Duodenal mucosa (tissue), 2 donors: ENCODE data around the gene FMNL3.
A peak's percentile ranks its signal among the peaks of the same experiment; 100 is the strongest.

Experiments
- H3K27ac ChIP-seq: one replicate; pipeline ENCODE4 v1.7.0; 2013; ENCODE audit warnings: low read depth, low read length
- H3K27me3 ChIP-seq, 2 donors: one replicate each; pipeline ENCODE4 v1.7.0; 2013; ENCODE audit warnings: low read length in 2 of 2, control low read depth in 1 of 2; ENCODE audit not compliant: insufficient read depth in 2 of 2, control insufficient read depth in 1 of 2
- H3K36me3 ChIP-seq, 2 donors: one replicate each; pipeline ENCODE4 v1.7.0; 2013; ENCODE audit warnings: low read length in 2 of 2, control low read depth in 1 of 2; ENCODE audit not compliant: insufficient read depth in 2 of 2, control insufficient read depth in 1 of 2
- H3K4me1 ChIP-seq, 2 donors: one replicate each; pipeline ENCODE4 v1.7.0; 2013; ENCODE audit warnings: low read length in 2 of 2, control low read depth in 1 of 2; ENCODE audit not compliant: insufficient read depth in 2 of 2, control insufficient read depth in 1 of 2
- H3K4me3 ChIP-seq, 2 donors: one replicate each; pipeline ENCODE4 v1.7.0; 2013; ENCODE audit warnings: low read length in 2 of 2, low read depth in 1 of 2
- H3K9ac ChIP-seq, 2 donors: one replicate each; pipeline ENCODE4 v1.7.0; 2013; ENCODE audit warnings: low read length in 2 of 2, low read depth in 1 of 2
- H3K9me3 ChIP-seq, 2 donors: one replicate each; pipeline ENCODE4 v1.7.0; 2013; ENCODE audit warnings: low read length in 2 of 2, control low read depth in 1 of 2; ENCODE audit not compliant: control insufficient read depth in 1 of 2

FMNL3 gene

DNA sequence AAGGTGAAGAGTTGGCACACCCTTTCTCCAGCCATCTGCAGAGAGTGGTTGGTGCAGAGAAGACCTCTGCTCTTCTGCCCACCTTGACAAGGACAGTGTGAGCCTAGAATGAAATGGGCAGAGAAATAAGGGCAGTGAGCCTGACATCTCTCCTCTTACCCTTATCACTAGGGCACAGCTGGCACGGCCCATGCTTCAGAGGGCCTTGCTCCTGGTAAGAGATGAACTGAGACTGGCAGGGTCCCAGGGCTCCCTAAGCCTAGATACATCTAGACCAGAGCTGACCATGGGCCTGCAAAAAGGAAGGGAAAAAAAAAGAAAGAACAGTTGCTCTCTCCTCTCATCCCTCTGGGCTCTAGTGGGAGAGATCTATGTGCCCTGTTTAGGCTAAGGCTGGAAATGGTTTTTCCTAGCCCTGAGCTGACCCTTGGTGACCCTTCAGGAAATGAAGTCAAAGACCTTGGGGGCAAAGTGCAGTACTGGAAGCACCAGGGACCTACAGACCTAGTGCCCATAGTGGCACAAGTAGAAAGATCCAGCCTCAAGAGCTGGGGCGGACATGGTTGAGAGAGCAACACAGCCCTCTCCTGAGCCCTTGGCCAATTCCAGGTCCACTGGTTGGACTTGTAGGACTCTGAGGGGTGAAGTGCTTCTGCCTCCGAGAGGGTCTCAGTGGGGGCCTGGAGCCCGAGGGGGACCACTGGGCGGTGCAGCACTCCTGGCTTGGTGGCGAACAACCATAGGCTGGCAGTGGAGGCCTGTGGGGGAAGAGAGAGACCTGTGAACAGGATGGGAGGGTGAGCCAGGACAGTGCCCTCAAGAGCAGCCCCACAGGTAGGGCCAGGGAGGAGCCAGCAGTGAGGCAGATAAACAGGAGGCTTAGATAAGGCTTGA, 61.8 kb downstream of the FMNL3 start:
- H3K9ac ChIP-seq = no peak overlapping the region
- H3K27ac ChIP-seq = no peak overlapping the region
- H3K27me3 ChIP-seq = no peaks in the 10 kb centered on the region
- peaks cover 7 to 56% of the 10 kb centered on the region in 2 donors for H3K36me3 ChIP-seq
- H3K4me3 ChIP-seq = no peak overlapping the region
- H3K4me1 ChIP-seq = peaks cover 28 to 29% of the 10 kb centered on the region in 2 donors
- no peaks in the 10 kb centered on the region for H3K9me3 ChIP-seq

DNA sequence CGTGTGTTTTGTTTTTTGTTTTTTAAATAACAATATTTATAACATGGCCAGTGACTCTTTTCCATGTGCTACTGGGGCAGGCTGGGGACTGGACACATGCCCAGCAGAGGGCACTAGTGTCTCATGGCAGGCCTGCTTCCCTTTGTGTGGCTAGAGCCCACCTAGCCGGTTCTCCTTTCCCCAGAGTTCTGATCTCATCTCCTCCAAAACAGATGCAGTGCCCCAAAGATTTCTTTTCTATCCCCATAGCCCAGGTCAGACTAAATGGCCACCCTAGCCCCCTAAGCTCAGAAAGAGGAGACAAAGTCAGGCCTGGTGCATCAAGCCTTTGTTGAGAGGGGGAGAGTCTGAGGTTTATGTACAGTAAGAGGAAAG, 62.6 kb downstream of the FMNL3 start:
- no peak overlapping the region for H3K4me3 ChIP-seq
- no peaks in the 10 kb centered on the region for H3K9me3 ChIP-seq
- no peak overlapping the region for H3K27ac ChIP-seq
- H3K27me3 ChIP-seq = no peaks in the 10 kb centered on the region
- H3K9ac ChIP-seq = no peak overlapping the region
- H3K36me3 ChIP-seq = peaks cover 7 to 52% of the 10 kb centered on the region in 2 donors
- peaks cover 28 to 29% of the 10 kb centered on the region in 2 donors for H3K4me1 ChIP-seq

DNA sequence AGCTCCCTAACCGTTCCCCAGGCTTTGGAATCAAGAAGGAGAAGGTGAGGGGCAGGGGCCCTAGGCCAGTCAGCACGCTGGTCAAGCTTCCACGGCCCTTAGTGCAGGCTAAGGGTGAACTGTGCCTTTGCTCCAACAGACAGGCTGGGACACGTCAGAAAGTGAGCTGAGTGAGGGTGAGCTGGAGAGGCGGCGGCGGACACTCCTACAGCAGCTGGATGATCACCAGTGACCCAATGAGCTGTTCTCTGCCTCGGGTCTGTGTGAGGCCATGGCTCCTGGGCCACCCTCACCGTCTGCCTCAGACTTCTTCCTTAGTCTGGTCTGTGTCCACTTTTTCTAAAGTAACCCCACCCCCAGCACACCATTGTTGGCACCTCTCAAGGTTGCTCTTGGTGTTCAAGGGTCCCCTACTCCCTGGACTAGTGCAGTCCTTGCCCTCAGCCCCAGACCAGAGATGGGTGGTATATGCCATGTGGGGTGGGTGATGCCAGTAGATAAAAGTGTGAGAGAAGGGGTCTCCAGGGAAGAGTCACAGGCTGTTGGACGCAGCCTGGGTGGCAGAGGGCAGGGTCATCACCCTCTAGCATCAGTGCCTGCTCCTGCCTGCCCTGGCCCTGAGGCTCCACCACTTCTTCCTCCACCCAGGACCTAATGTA, 63.1 kb downstream of the FMNL3 start:
- Histone ChIP-seq H3K27ac (no peak overlapping the region), H3K4me1 (peaks cover 28 to 29% of the 10 kb centered on the region in 2 donors), H3K36me3 (peaks cover 7 to 49% of the 10 kb centered on the region in 2 donors), H3K27me3 (no peaks in the 10 kb centered on the region), H3K9me3 (no peaks in the 10 kb centered on the region), H3K9ac (no peak overlapping the region), H3K4me3 (no peak overlapping the region)

DNA sequence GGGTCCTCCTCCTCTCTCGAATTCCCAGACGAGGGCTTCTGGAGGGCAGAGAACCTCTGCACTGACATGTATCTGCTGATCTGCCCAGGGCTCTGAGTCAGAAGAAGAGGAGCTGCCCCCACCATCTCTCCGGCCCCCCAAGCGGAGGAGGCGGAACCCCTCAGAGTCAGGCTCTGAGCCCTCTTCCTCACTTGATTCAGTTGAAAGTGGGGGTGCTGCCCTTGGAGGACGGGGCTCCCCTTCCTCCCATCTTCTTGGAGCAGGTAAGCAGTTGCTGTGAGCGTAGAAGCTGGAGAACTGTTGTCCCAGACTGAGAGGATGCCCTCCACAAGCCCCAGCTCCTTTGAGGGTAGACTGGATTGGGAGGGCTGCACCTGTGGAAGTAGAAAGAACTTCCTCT, 64.1 kb downstream of the FMNL3 start:
- Histone ChIP-seq H3K9me3 (no peaks in the 10 kb centered on the region), H3K9ac (no peak overlapping the region), H3K4me1 (peaks cover 21 to 22% of the 10 kb centered on the region in 2 donors), H3K27me3 (no peaks in the 10 kb centered on the region), H3K36me3 (peaks cover 7 to 39% of the 10 kb centered on the region in 2 donors), H3K4me3 (no peak overlapping the region), H3K27ac (no peak overlapping the region)

DNA sequence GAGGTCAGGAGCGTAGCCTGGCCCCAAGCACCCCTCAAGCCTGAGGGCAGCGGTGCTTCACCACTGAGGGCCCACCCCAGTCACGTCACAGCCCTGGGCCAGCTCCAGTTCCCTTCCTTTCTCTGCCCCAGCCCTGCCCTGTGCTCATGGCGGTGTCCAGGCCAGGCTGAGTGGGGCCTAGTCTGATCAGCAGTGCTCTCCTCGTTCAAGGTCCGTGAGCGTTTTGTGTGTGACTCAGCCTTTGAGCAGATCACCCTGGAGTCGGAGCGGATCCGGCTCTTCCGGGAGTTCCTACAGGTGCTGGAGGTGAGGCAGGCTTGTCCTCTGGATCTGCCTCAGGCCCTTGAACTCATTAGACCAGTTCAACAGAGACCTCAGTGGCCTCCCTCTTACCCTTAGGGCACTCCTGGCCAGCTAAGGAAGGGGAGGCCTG, 64.8 kb downstream of the FMNL3 start:
- H3K4me3 ChIP-seq = no peak overlapping the region
- H3K27ac ChIP-seq = peak overlapping the region; percentile 79
- H3K27me3 ChIP-seq = no peaks in the 10 kb centered on the region
- no peaks in the 10 kb centered on the region for H3K9me3 ChIP-seq
- peaks cover 7 to 39% of the 10 kb centered on the region in 2 donors for H3K36me3 ChIP-seq
- H3K9ac ChIP-seq = peak overlapping the region; percentile 52 to 54
- H3K4me1 ChIP-seq = peaks cover 19 to 22% of the 10 kb centered on the region in 2 donors

DNA sequence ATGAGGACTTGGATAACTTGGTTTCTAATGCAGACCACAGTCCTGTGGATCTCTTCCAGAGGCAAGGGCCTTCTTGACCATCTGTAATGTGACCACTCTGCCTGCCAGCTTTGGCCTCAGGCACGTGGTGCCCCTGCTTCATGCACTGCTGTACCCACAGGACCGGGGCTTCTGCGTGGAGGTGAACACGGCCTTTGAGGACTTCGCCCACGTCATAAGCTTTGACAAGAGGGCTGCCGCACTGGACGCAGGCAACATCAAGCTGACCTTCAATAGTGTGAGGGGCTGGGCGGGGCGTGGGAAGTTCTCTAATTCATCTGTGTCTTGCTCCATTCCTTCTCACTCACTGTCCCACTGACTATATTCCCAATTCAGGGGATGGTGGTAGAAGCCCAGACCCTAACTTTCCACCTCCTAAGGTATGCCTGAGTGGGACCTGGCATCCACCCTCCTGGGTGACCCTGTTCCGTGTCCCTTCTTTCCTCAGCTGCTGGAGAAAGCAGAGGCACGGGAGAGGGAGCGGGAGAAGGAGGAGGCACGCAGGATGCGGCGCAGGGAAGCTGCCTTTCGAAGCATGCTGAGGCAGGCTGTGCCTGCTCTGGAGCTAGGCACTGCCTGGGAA, 65.3 kb downstream of the FMNL3 start:
- H3K4me1 ChIP-seq = peaks cover 22 to 24% of the 10 kb centered on the region in 2 donors
- H3K9ac ChIP-seq = peak overlapping the region; percentile 52 to 54
- H3K9me3 ChIP-seq = no peaks in the 10 kb centered on the region
- peaks cover 6 to 38% of the 10 kb centered on the region in 2 donors for H3K36me3 ChIP-seq
- no peak overlapping the region for H3K4me3 ChIP-seq
- H3K27ac ChIP-seq = peak overlapping the region; percentile 79
- no peaks in the 10 kb centered on the region for H3K27me3 ChIP-seq

DNA sequence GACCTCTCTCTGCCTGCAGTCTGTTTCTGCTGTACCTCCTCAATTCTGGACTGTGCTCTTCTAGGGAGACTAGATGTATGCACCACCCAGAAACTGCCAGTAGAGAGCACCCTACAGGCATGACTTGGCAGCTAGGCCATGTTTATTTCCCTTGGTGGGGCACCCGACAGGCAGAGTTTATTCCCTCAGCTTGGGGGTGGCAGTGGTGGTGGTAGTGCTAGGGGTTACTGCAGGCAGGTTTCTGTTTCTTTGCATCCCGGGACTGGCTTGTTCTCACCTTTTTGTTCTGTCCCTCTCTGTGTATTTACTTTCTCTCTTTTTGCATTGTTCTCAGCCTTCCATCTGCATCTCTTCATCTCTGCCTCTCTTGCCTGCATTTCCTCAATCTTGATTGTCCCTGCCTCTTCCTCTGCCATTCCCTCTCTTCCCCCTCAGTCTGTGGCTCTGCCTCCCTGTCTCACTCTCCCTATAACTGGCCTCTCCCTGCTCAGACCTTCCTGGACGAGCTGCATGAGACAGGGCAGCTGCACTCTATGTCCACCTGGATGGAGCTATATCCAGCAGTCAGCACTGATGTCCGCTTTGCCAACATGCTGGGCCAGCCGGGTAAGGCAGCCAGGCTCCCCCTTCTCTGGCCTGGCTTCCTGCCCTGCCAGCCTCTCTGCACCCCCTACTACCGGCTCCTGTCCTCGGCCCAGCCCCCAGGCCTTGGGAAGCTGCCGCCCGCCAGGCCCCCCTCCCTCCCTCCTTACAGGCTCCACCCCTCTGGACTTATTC, 70.0 kb downstream of the FMNL3 start:
- Histone ChIP-seq H3K4me1 (peaks cover 5 to 14% of the 10 kb centered on the region in 2 donors), H3K27ac (no peak overlapping the region), H3K36me3 (peaks cover 0 to 6% of the 10 kb centered on the region in 2 donors), H3K4me3 (no peak overlapping the region), H3K9me3 (no peaks in the 10 kb centered on the region), H3K27me3 (no peaks in the 10 kb centered on the region), H3K9ac (no peak overlapping the region)

DNA sequence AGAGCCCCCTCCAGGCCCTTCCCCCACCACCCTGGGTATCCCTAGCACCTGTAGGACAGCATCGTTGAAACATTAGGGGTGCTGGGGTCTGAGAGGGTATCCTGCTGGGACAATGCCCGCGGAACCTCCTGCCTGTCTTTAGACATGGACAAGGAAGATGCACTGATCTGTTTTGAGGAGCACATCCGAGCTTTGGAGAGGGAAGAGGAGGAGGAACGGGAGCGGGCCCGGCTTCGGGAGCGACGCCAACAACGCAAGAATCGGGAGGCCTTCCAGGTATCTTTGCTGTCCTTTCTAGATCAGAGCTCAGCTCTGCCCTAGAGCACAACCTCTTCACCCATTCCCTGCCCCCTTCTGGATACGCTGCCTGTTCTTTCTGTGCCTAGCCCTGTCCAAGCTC, 70.6 kb downstream of the FMNL3 start:
- H3K27ac ChIP-seq = no peak overlapping the region
- H3K27me3 ChIP-seq = no peaks in the 10 kb centered on the region
- peaks cover 0 to under 1% of the 10 kb centered on the region in 2 donors for H3K36me3 ChIP-seq
- H3K4me1 ChIP-seq = peaks cover 0 to 9% of the 10 kb centered on the region in 2 donors
- no peaks in the 10 kb centered on the region for H3K9me3 ChIP-seq
- H3K9ac ChIP-seq = no peak overlapping the region
- no peak overlapping the region for H3K4me3 ChIP-seq

DNA sequence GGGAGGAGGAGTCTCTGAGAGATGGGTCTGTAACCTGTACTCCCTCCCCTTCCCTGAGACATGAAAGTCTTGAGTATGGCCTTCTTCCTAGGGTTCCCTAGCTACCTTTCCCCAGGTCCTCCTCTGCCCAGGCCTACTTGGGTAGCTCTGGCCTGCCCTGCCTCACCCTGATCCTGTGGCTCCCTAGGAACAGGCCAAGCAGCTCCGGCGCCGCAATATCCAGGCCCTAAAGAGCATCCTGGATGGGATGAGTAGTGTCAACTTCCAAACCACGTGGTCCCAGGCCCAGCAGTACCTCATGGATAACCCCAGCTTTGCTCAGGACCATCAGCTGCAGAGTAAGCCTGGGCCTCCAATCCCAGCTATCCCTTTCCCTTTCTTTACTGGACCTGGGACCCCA, 71.5 kb downstream of the FMNL3 start:
- no peaks in the 10 kb centered on the region for H3K27me3 ChIP-seq
- H3K4me1 ChIP-seq = peaks cover 0 to 9% of the 10 kb centered on the region in 2 donors
- H3K27ac ChIP-seq = no peak overlapping the region
- no peak overlapping the region for H3K9ac ChIP-seq
- no peaks in the 10 kb centered on the region for H3K9me3 ChIP-seq
- no peak overlapping the region for H3K4me3 ChIP-seq
- no peaks in the 10 kb centered on the region for H3K36me3 ChIP-seq
